Uterus (tissue), 4 donors: ENCODE measurements around the gene ART3. TPM values are rescaled to one million over a fixed set of nuclear protein-coding genes. Genes with fewer than 3 reads are reported as not detected.

Source experiments
- DNase-seq, 2 donors: peaks; one replicate each; pipeline ENCODE4 v3.0.0-alpha.2; 2019 to 2020
- H3K27ac ChIP-seq, 2 donors: fragments of 200-600 bp; sonication (generic); 1 replicate in 1 of 2; 2 replicates in 1 of 2; pipeline ENCODE4 v1.5.1; 2016 to 2018
- H3K27me3 ChIP-seq, 2 donors: fragments of 200-600 bp; sonication (generic); one replicate each; pipeline ENCODE4 v1.5.1; 2018 to 2019; ENCODE audit warnings: control low read depth in 1 of 2
- H3K36me3 ChIP-seq, 2 donors: fragments of 200-600 bp; sonication (generic); one replicate each; pipeline ENCODE4 v1.5.1; 2019; ENCODE audit warnings: control low read depth in 1 of 2
- H3K4me1 ChIP-seq, 2 donors: fragments of 200-600 bp; sonication (generic); one replicate each; pipeline ENCODE4 v1.5.1; 2018 to 2019; ENCODE audit warnings: control low read depth in 1 of 2
- H3K4me3 ChIP-seq, 2 donors: fragments of 200-600 bp; sonication (generic); 1 replicate in 1 of 2; 2 replicates in 1 of 2; pipeline ENCODE4 v1.5.1; 2018 to 2019; ENCODE audit warnings: mild to moderate bottlenecking in 1 of 2
- H3K9me3 ChIP-seq, 2 donors: fragments of 200-600 bp; sonication (generic); one replicate each; pipeline ENCODE4 v1.5.1; 2019; ENCODE audit warnings: control low read depth in 1 of 2
- POLR2A ChIP-seq, 2 donors: fragments of 450-650 bp; IDR thresholded peaks; one replicate each; pipeline ENCODE4 v1.6.1; 2016; ENCODE audit warnings: antibody characterized with exemption in 2 of 2, mild to moderate bottlenecking in 1 of 2, moderate library complexity in 1 of 2
- intact Hi-C: fragments of 100-400 bp; cut with DNase I; formaldehyde crosslinking; loops from one replicate; pipeline ENCODE4 v1.15.1; 2023; ENCODE audit warnings: low total_unique reads
- total RNA-seq, 4 donors: library from RNA; depleted of rRNA in 3 of 4; stranded (reverse); fragments of >200 nt in 3 of 4; gene quantifications; one replicate each; pipeline versions ENCODE4 v1.1.0 to v1.2.4, GENCODE V29; 2014 to 2023
- TF ChIP-seq, protein P1 (sequence below), 4 experiments: fragments of 200-600 bp in 2 of 4; fragments of 450-650 bp in 2 of 4; sonication (generic) in 2 of 4; IDR thresholded peaks; one replicate each; pipeline ENCODE4 v1.5.1; 2016 to 2019; ENCODE audit warnings: antibody characterized with exemption in 4 of 4, mild to moderate bottlenecking in 2 of 4, moderate library complexity in 1 of 4
- donor health status: DM: yes; HTN: yes; CAD: no.

Gene ART3
- total RNA-seq, 4 donors from 2014 or later, result 0.55 to 1.4 TPM; not detected in 2

DNA sequence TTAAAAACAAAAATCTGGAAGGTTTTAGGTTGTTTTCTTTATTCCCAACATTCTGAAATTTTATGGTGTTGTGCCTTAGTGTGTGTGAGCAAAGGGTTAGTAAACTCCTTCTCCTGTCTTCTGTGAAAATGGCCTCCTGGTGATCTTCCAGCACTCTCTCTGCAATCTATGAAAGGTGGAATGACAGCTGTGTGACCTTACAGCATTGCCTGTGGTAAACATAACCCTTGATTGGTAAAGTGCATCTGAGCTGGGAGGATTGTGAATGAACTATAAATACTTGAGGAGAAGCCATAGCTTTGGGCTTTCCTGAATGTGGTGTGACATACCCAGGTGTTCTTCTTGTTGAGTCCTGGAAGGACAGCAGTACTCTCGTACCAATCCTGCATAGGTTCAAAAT is 10.0 kb downstream of the ART3 start:
- TF ChIP-seq, protein P1, sequence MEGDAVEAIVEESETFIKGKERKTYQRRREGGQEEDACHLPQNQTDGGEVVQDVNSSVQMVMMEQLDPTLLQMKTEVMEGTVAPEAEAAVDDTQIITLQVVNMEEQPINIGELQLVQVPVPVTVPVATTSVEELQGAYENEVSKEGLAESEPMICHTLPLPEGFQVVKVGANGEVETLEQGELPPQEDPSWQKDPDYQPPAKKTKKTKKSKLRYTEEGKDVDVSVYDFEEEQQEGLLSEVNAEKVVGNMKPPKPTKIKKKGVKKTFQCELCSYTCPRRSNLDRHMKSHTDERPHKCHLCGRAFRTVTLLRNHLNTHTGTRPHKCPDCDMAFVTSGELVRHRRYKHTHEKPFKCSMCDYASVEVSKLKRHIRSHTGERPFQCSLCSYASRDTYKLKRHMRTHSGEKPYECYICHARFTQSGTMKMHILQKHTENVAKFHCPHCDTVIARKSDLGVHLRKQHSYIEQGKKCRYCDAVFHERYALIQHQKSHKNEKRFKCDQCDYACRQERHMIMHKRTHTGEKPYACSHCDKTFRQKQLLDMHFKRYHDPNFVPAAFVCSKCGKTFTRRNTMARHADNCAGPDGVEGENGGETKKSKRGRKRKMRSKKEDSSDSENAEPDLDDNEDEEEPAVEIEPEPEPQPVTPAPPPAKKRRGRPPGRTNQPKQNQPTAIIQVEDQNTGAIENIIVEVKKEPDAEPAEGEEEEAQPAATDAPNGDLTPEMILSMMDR (IDR thresholded peaks at IDR 0.05), result no peak
- no peak for TF ChIP-seq POLR2A (IDR thresholded peaks at IDR 0.05)
- H3K36me3 ChIP-seq, result no peaks in the 10 kb centered on the region
- H3K4me3 ChIP-seq, result no peak overlapping the region
- no peak for DNase-seq
- no peaks in the 10 kb centered on the region for H3K9me3 ChIP-seq
- intact Hi-C loops, result no loop called here
- no peak overlapping the region for H3K27ac ChIP-seq
- H3K4me1 ChIP-seq, result no peaks in the 10 kb centered on the region
- H3K27me3 ChIP-seq, result no peaks in the 10 kb centered on the region

DNA sequence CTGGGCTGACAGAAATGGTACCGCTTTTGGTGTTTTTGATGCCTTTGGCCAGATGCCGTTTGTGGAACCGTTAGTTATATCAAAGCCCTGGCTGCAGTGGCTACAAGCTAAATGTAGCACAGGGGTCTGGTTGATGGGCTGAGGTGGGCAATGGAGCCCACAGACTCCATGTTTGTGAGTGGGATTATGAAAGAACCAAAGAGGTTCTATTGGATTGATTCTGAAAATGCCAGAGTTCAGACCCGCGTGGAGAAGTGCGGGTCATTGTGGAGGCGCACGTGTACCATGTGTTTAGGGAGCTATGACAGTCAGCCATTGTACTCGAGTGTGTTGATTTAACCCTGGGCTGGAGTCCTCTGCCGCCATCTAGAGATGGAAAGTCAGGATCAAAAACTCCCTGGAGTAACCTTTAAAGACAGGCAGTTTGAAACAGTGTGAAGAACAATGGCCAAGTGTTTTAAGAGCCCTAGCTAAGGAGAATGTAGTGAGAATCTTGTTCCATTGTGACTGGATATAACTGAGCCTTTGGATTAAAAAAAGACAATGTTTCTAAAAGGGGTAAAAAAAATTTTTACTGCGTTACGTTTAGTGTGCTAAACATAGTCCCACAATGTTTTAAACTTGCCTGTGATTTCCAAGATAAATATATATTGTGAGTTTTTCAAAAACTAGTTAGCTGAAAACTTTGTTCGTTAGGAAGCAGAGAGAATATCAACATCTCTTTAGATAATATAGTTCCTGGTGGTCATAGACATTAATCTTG is 12.7 kb downstream of the ART3 start:
- TF ChIP-seq POLR2A (IDR thresholded peaks at IDR 0.05), result no peak
- TF ChIP-seq, protein P1 (IDR thresholded peaks at IDR 0.05), result peak in 3 of 4 experiments; percentile 8 to 14 (median 12)
- no peak for DNase-seq
- no peaks in the 10 kb centered on the region for H3K36me3 ChIP-seq
- no peaks in the 10 kb centered on the region for H3K9me3 ChIP-seq
- intact Hi-C loops, result no loop called here
- no peak overlapping the region for H3K4me3 ChIP-seq
- no peaks in the 10 kb centered on the region for H3K27me3 ChIP-seq
- no peaks in the 10 kb centered on the region for H3K4me1 ChIP-seq
- H3K27ac ChIP-seq, result no peak overlapping the region

DNA sequence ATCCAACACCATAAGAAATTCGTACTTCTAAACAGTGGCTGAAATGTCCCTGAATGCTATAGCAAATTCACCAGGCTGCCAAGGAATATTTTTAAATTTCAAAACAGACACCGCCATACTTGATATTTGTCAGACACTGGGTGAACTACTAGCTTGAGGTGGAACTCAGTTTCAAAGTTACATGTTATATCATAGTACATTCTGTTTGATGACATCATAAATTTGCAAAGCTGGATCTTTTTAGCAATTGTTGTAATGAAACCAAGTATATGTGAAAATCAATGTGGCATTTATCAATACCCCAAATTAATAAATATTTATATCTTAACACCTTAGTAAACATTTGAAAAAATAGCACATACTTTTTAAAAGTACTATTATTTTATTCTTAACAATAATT is 14.2 kb downstream of the ART3 start:
- no peak overlapping the region for H3K4me3 ChIP-seq
- no peaks in the 10 kb centered on the region for H3K4me1 ChIP-seq
- DNase-seq, result no peak
- no peak for TF ChIP-seq POLR2A (IDR thresholded peaks at IDR 0.05)
- TF ChIP-seq, protein P1 (IDR thresholded peaks at IDR 0.05), result no peak
- H3K27me3 ChIP-seq, result no peaks in the 10 kb centered on the region
- H3K27ac ChIP-seq, result no peak overlapping the region
- intact Hi-C loops, result no loop called here
- H3K9me3 ChIP-seq, result no peaks in the 10 kb centered on the region
- H3K36me3 ChIP-seq, result no peaks in the 10 kb centered on the region

DNA sequence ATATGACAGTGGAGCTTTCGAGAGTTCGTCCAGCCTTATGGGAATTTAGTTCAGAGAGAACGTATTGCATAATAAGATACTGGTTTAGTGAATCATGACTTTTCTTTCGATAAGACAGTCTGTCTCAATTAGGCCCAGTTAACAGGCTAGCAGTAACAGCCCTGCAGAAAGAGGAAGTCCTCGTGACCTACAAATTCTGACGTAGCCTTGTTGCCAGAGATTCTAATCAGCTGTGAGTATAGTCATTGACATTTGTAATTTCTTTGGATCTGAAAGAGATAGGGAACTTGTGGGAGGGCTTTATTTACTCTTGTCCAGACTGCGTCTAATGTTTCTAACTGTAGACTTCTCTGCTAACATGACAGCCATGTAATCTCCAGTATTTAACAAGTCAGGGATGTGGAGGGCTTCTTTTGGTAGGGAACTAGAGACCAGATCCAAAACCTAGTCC is 15.8 kb downstream of the ART3 start:
- TF ChIP-seq POLR2A (IDR thresholded peaks at IDR 0.05), result no peak
- TF ChIP-seq, protein P1 (IDR thresholded peaks at IDR 0.05), result no peak
- H3K9me3 ChIP-seq, result no peaks in the 10 kb centered on the region
- intact Hi-C loops, result no loop called here
- no peak overlapping the region for H3K27ac ChIP-seq
- no peaks in the 10 kb centered on the region for H3K27me3 ChIP-seq
- peak in 1 of 2 donors; percentile 25 for DNase-seq
- H3K4me3 ChIP-seq, result no peak overlapping the region
- H3K4me1 ChIP-seq, result no peaks in the 10 kb centered on the region
- no peaks in the 10 kb centered on the region for H3K36me3 ChIP-seq

DNA sequence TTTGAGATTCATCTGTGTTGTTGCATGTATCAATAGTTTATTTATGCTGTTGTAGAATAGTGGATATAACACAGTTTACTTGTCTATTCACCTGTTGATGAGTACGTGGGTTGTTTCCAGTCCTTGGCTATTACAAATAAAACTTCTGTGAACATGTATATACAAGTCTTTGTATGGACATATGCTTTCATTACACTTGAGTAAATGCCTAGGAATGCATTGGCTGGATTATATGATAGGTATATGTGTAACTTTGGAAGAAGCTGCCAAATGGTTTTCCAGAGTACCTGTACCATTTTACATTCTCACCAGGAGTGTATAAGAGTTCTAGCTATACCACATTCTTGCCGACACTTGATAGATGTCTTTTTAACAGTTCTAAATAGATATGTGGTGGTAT is 16.5 kb downstream of the ART3 start:
- no peak overlapping the region for H3K27ac ChIP-seq
- intact Hi-C loops, result no loop called here
- no peak overlapping the region for H3K4me3 ChIP-seq
- H3K36me3 ChIP-seq, result no peaks in the 10 kb centered on the region
- H3K4me1 ChIP-seq, result no peaks in the 10 kb centered on the region
- TF ChIP-seq POLR2A (IDR thresholded peaks at IDR 0.05), result no peak
- TF ChIP-seq, protein P1 (IDR thresholded peaks at IDR 0.05), result no peak
- H3K9me3 ChIP-seq, result no peaks in the 10 kb centered on the region
- no peaks in the 10 kb centered on the region for H3K27me3 ChIP-seq
- DNase-seq, result no peak
